AG04449 (cell line): ENCODE measurements around the gene ACHE.
"Not testable (repeated sequence)": the region's sequence is repeated elsewhere in the genome, so short reads cannot be mapped to it uniquely, and the experiment has no call there.

Source experiments
- CTCF ChIA-PET: fragments of 350-600 bp; formaldehyde crosslinking; extraction: SDS; loops from one replicate; lab custom pipeline; 2021; ENCODE audit warnings: antibody characterized with exemption; lab: Yijun Ruan, JAX
- POLR2A ChIA-PET: fragments of 400-600, 350-600 bp; formaldehyde crosslinking; extraction: SDS; loops from one replicate; lab custom pipeline; 2020; ENCODE audit warnings: antibody characterized with exemption, inconsistent platforms; lab: Yijun Ruan, JAX
- DNase-seq: peaks from one replicate; pipeline ENCODE4 v3.0.0-alpha.2; 2010; ENCODE audit warnings: low read depth, low spot score
- H3K4me3 ChIP-seq: 2 replicates; pipeline ENCODE4 v1.5.1; 2011; ENCODE audit warnings: low read depth, mild to moderate bottlenecking, control low read depth, low read length
- TF ChIP-seq, protein P1 (sequence below): IDR thresholded peaks from one replicate; pipeline ENCODE4 v1.5.1; 2011; ENCODE audit warnings: mild to moderate bottlenecking, moderate library complexity, low read length, control low read depth, inconsistent platforms; ENCODE audit not compliant: insufficient read depth; ENCODE audit errors: missing control alignments

ACHE gene

DNA sequence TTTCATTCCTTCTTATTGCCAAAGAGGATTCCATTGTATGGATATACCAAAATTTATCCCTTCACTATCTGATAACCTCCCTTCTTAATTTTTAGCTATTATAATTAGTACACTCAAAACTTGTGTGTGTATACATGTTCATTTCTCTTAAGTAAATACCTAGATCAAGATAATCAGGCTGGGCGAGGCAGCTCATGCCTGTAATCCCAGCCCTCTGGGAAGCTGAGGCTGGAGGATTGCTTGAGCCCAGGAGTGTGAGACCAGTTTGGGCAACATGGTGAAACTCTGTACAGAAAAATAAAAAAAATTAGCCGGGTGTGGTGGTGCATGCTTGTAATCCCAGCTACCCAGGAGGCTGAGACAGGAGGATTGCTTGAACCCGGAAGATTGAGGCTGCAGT, 15.8 kb upstream of the ACHE start:
- DNase-seq, result no peak
- CTCF ChIA-PET, result interaction anchor here (1.6 kb wide), 1 partner anchor 166 kb away, joined by 4 read pairs; no protein-coding TSS in a partner anchor
- TF ChIP-seq, protein P1, sequence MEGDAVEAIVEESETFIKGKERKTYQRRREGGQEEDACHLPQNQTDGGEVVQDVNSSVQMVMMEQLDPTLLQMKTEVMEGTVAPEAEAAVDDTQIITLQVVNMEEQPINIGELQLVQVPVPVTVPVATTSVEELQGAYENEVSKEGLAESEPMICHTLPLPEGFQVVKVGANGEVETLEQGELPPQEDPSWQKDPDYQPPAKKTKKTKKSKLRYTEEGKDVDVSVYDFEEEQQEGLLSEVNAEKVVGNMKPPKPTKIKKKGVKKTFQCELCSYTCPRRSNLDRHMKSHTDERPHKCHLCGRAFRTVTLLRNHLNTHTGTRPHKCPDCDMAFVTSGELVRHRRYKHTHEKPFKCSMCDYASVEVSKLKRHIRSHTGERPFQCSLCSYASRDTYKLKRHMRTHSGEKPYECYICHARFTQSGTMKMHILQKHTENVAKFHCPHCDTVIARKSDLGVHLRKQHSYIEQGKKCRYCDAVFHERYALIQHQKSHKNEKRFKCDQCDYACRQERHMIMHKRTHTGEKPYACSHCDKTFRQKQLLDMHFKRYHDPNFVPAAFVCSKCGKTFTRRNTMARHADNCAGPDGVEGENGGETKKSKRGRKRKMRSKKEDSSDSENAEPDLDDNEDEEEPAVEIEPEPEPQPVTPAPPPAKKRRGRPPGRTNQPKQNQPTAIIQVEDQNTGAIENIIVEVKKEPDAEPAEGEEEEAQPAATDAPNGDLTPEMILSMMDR, result no peak
- POLR2A ChIA-PET, result interaction anchor here (0.6 kb wide), 1 partner anchor 241 kb away, joined by 3 read pairs; no protein-coding TSS in a partner anchor
- no peak overlapping the region for H3K4me3 ChIP-seq

- DNase-seq, H3K4me3 ChIP-seq, POLR2A ChIA-PET: not testable (repeated sequence)
- CTCF ChIA-PET, result interaction anchor here (0.7 to 2.0 kb wide), 2 partner anchors 12 to 149 kb away, joined by 3 to 5 read pairs; no protein-coding TSS in a partner anchor
Observed at GRCh38 chr7:100910443-100910842, 14.8 kb upstream of the ACHE start.

DNA sequence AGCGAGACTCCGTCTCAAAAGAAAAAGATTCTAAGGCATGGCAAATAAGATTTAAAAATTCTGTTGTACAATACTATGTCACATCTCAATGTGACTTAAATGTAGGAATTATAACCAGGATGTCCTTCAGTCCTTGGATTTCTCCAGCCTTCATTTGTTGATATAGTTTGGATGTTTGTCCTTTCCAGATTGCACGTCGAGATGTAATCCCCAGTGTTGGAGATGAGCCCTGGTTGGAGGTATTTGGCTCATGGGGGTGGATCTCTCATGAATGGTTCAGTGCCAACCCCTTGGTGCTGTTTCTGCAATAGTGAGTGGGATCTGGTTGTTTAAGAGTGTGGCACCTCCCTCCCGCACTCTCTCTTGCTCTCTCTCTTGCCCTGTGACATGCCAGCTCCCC, 12.8 kb upstream of the ACHE start:
- no peak for DNase-seq
- H3K4me3 ChIP-seq, result no peak overlapping the region
- POLR2A ChIA-PET, result no interaction called here
- CTCF ChIA-PET, result no interaction called here
- TF ChIP-seq, protein P1, result no peak

GRCh38 chr7:100902638-100903037, 7.0 kb upstream of the ACHE start:
- TF ChIP-seq, protein P1, result no peak
- no peak for DNase-seq
- no peak overlapping the region for H3K4me3 ChIP-seq
- POLR2A ChIA-PET, result no interaction called here
- CTCF ChIA-PET, result interaction anchor here (1.4 to 9.3 kb wide), 4 partner anchors 8 to 175 kb away, joined by 4 to 105 read pairs (median 8); partner anchors contain the start of gene ACHE

GRCh38 chr7:100901921-100902332, 6.2 kb upstream of the ACHE start:
- CTCF ChIA-PET, result interaction anchor here (1.4 to 9.3 kb wide), 3 partner anchors 157 to 175 kb away, joined by 4 to 105 read pairs (median 11); no protein-coding TSS in a partner anchor
- TF ChIP-seq, protein P1, result no peak
- no peak for DNase-seq
- H3K4me3 ChIP-seq, result no peak overlapping the region
- POLR2A ChIA-PET, result no interaction called here

DNA sequence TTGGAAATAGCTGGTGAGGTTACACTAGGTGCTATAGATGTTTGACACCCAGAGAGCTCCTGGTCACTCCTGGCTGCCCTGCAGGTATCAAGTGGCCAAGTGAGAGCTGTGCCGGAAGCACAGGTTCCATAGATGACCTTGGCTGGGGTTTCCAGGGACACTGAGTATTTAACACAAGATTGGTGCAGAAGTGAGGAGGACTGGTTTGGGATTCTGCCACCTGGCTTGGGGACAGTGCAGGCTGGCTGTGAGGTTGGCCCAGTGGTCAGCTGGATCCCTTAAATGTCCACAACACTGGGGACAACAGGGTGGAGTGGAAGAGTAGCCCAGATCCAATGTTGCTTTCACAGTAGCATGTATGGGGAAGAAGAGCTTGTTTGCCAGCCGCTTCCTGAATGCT, 5.3 kb upstream of the ACHE start:
- CTCF ChIA-PET, result interaction anchor here (0.7 to 9.3 kb wide), 7 partner anchors 152 to 382 kb away, joined by 3 to 105 read pairs (median 3); no protein-coding TSS in a partner anchor
- POLR2A ChIA-PET, result no interaction called here

More for the DNA sequence above, 5.3 kb upstream of the ACHE start:
- no peak for DNase-seq
- no peak overlapping the region for H3K4me3 ChIP-seq
- TF ChIP-seq, protein P1, result no peak
